DMS79 (cell line): ENCODE measurements around the gene PPM1L.

Source experiments
- DNase-seq: peaks from one replicate; lab custom pipeline; 2025; lab: John Stamatoyannopoulos, UW

The PPM1L gene

DNA sequence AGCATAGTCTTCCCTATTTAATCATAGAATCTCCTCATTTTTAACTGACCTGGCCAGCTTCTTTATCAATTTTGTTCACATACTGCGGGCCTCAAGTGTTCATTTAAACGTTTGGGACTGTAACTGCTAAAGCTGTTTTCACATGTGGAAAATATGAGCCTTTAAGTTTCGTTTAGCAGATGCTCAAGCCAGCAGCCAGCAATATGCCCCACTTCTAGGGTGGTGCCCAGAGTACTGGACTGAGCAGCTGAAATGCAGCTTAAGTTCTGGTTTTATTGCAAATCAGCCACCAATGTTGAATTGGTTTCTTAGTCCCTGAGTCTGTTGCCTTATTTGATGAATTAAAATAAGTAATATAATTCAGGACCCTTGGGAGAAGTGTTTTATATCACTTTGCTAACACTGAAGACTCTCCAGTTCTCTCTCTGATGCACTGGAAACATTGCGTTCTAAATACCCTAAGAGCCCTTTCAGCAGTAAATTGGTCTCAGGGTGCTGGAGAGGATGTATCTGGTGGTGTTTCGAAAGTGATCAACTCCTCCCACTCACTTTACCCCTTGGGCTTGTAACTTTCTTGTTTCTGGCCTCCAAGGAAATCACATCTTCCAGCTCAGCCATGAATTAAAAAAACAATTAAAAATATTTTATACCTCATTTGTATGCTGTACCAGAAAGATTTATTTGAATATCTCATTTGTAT, 287.5 kb downstream of the PPM1L start:
- no peak for DNase-seq

DNA sequence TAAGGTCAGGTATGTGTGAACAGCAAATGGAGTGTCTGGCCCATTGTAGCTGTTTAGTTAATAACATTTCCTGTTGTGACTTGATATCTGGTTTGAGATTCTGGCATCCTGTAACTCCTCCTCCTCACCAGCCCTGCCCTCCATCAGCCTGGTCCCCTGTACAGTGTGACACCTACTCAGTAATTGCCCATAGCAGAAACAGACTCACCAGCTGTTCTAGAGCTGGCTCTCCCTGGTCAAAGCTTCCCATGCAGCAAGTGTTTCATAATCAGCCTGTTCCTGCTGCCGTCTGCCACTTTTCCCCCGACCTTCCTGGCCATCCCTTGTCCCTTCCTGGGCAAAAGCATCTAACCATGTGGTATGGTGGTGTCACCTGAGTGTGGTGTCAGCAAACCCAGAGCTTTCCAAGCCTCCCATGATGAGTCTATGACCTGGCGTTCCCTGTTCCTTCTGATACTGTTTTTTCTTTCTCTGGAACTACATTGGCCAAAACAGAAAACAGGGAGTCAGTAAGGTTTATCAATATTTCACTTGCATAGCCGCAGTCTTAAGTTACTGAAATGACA, 293.7 kb downstream of the PPM1L start:
- DNase-seq, result no peak

DNA sequence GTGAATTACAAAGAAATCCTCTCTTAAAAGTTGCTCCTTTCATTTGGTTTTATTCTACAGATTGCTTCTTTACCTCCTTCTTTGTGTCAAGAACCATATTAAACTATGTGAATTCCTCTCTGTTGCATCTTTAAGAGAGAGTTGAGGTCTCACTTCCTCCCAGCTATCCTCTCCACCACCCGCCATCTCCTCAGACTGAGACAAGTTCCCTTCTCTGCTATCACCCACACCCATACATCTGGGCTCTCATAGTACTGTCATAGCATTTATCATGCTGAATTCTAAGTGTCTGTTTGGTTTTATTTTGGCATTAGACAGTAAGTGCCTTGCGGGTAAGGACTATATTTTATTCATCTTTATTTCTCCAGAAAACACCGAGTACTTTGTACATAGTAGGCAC, 294.9 kb downstream of the PPM1L start:
- DNase-seq, result no peak

DNA sequence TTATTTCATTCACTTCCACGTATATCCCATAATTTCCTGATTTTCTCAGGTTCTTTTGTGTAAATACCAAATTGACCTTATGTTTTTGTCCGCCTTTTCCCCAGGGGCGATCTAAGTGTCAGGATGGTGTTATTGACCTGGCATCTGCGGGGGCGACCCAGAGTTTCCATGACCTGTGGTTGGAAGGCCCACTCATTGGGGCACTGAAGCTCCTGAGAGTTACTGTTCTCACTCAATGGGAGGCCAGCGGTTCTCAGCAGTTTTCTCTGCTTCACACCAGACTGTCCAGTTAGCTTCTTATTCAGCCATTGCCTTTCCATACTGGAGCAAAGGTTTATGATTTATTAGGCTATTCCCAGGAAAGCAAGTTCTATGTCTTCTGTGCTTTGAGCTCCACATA, 295.8 kb downstream of the PPM1L start:
- DNase-seq, result no peak

DNA sequence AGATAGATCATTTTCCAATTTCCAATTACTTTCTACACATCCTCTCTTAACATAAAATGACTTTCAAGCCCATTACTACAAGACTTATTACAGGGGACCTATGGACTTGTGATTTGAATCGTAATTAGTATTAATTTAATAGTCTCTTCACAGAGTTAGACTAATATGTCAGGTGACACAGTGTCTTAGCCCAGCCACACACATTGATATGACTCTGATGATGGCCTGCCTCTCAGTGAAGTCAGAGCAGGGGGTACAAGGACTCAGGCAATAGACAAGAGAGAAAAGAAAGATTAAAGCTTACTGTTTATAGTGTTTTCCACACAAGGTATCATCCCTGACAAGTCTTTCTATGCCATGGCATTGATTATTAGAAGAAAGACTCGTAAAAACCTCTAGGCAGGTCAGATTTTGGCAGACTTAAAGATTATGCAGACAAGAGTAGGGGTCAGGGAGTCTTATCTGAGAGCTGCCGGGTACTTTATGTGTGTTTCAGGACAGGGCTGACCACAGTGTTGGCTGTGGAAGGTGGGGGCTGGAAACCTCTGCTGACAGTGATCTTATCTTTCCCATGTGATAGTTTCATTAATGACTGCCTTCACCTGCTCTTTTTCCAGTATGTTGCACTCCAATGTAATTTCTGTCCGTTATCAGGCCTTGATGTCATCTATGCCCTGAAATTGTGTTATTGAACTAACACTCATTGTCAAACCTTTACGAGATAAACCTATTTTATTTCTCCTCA, 299.0 kb downstream of the PPM1L start:
- no peak for DNase-seq

DNA sequence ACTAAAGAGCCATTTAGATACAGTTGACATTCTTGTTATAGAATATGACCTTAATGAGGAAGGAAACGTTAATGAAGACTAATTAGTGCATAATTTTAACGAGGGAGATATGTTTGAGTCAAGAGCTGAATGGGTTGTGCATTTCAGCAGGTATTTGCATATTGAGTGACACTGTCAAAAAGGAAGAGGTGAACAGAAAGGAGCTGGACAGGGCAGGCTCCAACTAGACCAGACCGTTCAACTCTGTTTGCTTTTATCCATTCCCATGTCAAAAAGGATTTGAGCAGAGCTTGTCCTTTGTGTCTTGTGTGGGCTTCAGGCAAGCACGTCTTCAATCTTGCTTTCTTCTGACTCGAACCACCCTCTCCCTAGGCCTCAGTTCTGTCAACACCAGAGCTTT, 308.4 kb downstream of the PPM1L start:
- no peak for DNase-seq

DNA sequence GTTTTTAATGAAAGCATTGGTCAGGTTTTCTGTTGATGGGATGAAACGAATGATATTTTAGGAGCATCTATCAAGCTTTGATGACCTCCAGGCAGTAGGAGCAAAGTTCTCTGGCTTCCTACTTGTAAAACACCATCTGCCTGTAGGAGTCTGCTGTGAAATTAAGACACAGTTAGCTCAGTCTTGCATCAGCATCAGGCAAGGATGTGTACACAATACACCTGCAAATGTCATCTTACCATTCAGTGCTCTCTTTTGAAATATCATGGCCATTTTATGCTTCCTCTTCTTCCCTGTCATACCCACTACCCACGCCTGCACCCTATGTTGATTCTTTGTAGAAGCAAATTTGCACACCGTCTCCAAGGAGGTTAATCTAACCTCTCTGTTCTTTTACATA, 310.9 kb downstream of the PPM1L start:
- no peak for DNase-seq

DNA sequence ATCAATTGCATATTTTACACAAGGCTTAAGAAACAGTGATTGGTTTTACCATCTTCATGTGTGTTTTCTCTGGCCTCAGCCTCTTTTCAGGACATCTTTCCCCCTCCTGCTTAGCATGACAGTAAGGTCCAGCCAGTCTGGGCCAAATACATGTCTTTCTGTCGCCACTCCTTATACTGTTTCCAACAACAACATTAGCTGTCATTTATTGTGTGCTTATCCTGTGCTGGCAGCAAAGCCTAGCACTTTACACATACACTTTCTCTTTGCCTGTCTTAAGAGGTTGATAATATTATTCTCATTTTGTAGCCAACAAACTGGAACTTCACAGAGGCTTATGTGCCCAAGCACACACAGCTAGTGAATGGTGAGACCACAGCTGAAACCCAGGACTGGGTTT, 311.3 kb downstream of the PPM1L start:
- DNase-seq, result no peak

DNA sequence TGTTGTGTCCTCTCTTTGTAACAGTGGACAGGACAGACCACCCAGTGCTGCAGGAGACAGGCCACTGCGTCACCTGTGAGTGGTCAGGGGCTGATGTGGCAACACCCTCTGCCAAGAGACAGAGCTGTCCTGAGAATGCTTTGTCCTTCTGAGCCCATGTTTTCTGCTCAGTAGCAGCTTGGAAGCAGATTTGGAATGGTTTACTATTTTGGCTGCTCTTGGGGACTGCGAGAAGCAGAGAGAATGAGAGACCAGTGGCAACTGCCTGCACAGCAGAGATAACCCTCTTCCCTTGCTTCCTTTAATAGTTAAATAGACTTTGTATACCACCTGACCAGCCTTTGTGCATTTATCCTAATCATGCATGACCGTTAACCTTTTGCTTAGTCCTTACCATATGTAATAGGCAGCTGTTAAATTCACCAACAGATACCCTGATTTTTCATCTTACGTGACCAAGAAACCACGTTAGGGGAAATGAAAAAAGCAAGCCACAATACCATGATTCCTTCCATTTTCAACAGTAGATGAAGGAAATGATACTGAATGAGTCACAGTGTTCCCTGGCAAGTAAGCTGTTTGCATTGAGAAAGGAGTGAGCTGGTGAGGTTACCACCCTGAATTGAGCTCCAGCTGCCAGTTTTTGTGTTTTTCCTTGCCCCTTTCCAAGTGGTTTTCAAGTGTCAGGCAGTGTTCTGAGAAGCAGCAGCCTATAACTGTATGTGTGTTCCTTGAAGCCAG, 313.6 kb downstream of the PPM1L start:
- DNase-seq, result peak; percentile 89

DNA sequence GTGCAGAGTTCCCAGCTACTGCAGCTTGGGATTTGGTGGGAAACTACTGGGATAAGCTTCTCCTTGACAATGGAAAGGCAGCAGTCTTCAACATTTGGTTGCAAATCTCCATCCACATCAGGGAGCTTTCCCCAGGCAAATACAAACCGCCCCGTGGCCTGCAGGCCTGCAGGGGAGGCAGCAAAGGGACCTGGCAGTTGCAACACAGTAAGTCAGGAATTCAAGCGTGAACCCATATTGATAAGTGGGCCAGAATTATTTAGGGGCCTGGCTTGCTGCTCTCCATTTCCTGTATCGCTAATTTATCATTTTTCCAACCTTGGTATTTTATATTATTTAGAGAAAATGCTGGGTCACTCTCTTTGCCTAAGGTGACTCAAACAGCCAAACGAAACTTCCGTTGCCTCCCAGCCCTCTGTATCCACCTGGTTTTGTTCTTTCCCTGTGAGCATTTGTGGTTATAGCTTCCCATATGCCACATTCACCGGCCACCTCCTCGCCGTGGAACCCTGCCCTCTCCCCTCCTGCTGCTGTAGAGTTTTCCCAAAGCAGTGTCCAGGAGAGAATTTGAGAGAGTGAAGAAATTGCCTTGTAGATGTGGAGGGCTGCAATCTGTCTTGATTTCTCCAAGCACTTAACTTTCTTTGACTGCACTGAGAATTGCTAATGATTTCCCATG, 314.4 kb downstream of the PPM1L start:
- peak; percentile 28 for DNase-seq

DNA sequence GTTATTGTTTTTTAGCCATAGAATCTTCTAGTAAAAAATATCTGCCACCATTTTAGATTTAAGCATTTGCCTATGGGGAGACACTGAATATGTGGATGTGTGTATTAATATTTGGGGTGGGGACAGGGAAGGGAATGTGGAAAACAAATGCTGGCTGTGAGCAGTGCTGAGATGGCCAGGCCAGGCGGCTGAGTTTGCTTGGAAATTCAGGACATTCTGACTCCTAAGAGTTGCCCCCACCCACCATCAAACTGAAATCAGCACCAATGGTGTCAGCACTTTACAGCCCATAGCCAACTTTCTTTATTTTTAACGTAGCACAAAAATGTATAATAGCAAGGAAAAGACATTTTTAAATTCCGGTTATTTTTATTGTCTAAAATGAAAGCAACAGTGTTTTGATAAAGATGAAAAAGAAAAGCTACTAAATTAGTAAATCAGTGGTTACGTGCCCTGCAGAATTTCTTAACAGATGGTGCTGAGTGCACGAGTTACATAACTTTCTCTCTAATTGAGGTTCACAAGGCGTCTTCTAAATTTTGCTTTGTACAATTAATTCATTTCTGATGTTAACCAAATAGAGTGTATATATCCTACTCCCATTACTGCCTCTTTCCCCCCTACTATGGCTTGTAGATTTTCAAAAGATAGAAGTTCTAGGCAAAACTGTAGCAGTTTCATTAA, 315.1 kb downstream of the PPM1L start:
- DNase-seq, result no peak

DNA sequence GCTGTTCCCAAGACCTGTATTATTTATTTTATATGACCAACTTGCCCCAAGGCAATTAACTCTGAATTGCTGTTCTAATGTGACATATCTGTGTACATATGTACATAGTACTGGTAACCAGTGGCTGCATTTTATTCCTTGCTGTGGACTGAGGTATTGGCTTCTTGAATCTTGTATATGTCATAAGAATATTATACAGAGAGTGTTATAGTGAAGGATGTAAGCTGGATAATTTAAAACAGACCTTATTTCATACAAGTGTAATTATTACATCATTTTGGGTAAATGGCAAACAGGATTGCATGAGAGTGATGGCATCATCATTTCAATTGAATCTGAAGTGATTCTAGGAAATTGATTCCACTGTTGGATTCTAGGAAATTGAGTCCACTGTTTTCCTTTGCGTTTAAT, 316.2 kb downstream of the PPM1L start:
- no peak for DNase-seq

DNA sequence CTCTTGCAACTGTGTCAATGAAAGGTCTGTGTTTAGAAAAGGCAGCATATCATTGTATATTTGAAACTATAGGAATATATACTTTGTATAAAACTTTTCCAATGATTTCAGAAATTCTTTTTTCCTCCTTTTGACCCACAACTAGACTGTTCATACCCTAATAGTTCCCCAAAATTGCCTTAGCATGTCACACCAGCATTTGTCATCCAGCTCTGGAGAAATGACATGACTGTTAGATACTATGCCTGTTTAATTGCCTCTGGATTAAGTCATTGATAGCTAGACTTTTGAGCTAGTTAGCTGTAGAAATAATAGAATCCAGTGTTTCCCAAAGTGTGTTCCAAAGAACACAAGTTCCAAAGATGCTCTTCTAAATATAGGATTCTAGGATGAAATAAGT, 316.7 kb downstream of the PPM1L start:
- DNase-seq, result no peak

DNA sequence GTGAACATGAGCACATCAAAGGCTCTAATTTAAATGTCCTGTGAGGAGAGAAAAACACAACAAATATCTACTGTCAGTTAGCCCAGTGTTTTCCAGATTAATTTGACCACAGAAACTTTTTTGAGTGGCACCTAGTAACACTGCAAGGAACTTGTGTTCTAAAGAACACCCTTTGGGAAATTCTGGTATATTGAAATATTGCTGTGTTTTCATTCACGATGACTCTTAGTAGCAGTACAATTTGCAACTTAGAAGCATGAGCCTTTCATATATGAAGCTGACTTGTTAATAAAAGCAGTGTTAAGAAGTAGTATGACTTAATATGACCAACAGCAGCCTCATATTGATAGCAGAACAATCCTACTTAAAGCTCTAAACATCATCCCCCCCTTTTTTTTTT, 317.1 kb downstream of the PPM1L start:
- DNase-seq, result no peak

DNA sequence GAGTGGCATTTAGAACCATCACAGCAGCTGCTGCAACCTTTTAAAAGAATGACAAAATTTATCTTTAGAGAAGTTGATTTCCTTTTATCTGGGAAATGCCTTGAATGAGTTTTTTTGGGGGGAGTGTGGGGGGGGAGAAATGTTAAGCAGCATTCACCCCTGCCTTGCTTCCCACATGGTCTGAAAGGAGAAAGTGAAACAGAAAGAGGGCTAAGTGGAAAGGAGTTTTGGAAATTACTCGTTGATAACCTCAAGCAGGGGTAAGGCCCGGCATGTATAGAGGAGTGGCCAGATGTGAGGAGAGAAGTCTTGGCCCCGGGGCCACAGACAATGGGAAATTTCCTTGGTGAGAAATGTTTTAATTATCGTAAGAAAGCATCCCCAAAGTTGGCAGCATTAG, 325.6 kb downstream of the PPM1L start:
- no peak for DNase-seq

DNA sequence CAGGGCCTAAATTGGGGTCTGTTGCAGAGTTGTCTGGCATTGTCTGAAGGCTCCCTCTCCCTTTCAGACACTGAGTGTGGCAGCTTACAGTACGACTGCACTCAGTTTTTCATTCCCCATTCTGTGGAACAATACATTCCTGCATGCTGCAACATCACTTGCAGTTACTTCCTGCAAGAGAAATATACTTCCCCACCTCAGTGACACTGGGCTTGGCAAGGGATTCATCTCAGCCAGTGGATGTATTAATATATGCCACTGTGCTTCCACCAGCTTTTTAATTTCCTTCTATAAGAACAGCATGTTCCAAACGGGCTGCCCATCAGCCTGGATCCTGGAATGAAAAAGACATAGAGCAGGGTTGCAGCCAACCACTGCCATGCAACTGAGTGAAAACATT, 326.0 kb downstream of the PPM1L start:
- no peak for DNase-seq

DNA sequence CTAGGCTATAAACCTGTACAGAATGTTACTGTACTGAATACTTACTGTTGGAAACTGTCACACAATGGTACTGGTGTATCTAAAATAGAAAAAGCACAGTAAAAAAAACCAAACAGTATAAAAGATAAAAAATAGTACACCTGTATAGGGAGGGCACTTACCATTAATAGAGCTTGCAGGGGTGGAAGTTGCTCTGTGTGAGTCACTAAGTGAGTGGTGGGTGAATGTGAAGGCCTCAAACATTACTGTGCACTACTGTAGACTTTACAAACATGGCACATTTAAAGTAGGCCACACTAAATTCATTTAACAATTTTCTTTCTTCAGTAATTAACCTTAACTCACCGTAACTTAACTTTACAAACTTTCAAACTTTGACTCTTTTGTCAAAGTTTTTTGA, 327.1 kb downstream of the PPM1L start:
- no peak for DNase-seq

DNA sequence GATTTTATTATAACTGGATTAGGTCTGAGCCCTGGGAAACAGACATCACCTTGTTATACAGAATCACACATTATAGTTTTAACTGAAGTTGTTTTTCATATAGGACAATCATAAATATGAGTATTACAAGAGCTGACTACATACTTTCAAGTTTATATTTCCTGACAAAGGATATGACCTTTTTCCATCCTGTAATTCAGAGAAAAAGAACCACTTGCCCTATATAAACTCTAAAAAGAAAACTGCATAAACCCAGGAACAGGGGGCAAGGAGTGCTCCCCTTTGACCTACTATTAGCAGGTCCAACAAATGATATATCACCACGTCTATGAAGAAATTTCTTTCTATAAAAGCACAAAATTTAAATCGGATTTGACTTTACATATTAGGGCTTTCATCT, 328.2 kb downstream of the PPM1L start:
- DNase-seq, result no peak

DNA sequence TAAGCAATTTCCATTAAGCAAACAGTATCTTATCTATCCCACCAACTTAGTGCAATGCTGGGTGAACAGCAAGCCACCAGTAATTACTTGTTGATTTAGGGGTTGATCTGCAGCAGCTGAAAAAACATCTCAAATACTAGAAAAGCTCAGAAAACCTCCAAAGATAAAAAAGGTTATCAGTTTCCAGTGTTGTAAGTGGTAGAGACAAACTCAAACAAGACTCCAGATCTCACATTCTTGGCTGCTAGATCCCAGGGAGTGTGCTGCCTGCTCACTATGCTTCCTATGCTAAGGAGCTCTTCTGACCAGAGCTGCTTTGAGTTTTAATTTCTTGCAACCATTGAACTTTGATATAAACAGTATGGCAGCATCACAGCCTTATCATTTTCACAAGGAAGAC, 337.9 kb downstream of the PPM1L start:
- DNase-seq, result no peak

DNA sequence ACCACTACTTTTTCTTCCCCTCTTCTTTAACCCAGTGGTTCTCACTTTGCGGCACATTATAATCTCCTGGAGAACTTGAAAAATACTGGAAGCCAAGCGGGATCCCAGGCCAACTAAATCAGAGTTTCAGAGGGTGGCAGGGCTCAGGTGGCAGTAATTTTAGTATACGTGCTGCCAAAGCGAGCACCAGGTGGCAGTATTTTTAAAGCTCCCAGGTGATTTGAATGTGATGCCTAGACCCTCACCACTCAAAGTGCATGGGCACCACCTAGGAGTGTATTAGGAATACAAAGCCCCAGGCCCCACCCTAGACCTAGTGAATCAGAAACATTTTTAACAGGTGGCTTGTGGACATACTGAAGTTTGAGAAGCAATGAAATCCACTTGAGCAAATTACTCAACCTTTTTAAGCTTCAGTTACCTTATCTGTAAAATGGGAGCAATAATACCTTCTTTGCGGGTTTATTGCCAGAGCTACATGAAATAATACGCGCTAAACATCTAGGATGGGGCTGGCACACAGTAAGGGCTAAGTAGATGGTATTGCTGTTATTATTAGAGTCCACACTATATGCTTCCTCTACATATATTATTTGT, 340.8 kb downstream of the PPM1L start:
- DNase-seq, result no peak

DNA sequence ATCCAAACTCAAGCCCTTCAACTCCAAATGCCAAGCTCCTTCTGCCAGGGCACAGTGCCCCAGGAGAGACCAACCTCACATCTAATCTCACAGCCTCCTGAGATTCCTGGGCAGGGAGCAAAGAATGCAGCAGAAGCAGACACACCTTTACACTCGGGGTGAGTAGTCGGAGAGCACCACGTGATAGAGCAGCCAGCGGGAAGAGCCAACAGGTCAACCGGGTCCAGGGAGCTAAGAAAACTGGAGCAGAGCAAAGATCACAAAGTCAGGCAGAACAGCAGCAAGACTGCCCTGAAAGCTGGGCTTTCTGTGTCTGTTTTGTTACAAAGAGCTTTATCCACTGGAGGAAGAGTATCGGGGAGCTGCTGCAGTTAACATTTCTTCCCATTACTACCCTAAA, 345.0 kb downstream of the PPM1L start:
- DNase-seq, result no peak
